HG03565 (cell line): ENCODE data around the gene PCNX4.

ENCODE experiments used
- ATAC-seq: cut with Tn5 transposase; IDR thresholded peaks from one replicate; pipeline ENCODE4 v1.9.1; 2021; ENCODE audit warnings: mild to moderate bottlenecking, moderate library complexity; ENCODE audit not compliant: unreplicated experiment

The PCNX4 gene

GRCh38 chr14:60204843-60205774, 113.4 kb downstream of the PCNX4 start:
- peak; percentile 33 for ATAC-seq

- no peak for ATAC-seq
Observed at GRCh38 chr14:60206249-60206670, 114.5 kb downstream of the PCNX4 start.

GRCh38 chr14:60206837-60207533, 115.3 kb downstream of the PCNX4 start:
- ATAC-seq, result peak; percentile 33

GRCh38 chr14:60210703-60211102, 119.0 kb downstream of the PCNX4 start:
- no peak for ATAC-seq

GRCh38 chr14:60211153-60211552, 119.4 kb downstream of the PCNX4 start:
- no peak for ATAC-seq

- peak; percentile 84 for ATAC-seq
Observed at GRCh38 chr14:60212503-60213371, 121.0 kb downstream of the PCNX4 start.

GRCh38 chr14:60214003-60214402, 122.3 kb downstream of the PCNX4 start:
- no peak for ATAC-seq

- no peak for ATAC-seq
Observed at GRCh38 chr14:60214415-60215126, 122.8 kb downstream of the PCNX4 start.

GRCh38 chr14:60215127-60215444, 123.4 kb downstream of the PCNX4 start:
- ATAC-seq, result no peak

- no peak for ATAC-seq
Observed at GRCh38 chr14:60215520-60216420, 124.0 kb downstream of the PCNX4 start.

- no peak for ATAC-seq
Observed at GRCh38 chr14:60217713-60218112, 126.0 kb downstream of the PCNX4 start.
